Measurements from ENCODE around the gene TLK2. TPM values are rescaled to one million over a fixed set of nuclear protein-coding genes. Genes with fewer than 3 reads are reported as not detected.
"Not testable (repeated sequence)": the region's sequence is repeated elsewhere in the genome, so short reads cannot be mapped to it uniquely, and the experiment has no call there.

The TLK2 gene
- polyA plus RNA-seq, 4 donors: 58.8 to 72.6 (median 68.8) TPM

GRCh38 chr17:62479639-62480258, 1.1 kb downstream of the TLK2 start:
- peak in 1 of 4 donors; percentile 8 for DNase-seq (ENCODE audit: low read depth in 4 of 4, low spot score in 3 of 4)

DNA sequence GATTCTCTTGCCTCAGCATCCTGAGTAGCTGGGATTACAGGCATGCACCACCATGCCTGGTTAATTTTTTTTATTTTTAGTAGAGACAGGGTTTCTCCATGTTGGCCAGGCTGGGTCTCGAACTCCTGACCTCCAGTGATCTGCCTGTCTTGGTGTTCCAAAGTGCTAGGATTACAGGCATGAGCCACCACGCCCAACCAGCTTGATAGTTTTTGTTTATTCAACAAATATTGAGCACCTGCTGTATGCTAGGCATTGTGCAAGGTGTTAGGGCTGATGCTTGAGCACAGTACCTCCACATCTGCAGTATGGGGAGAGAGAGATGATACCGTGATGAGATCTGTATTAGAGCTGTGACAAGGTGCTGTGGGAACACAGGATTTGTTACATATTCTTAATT, 3.9 kb downstream of the TLK2 start:
- DNase-seq (ENCODE audit: low read depth in 4 of 4, low spot score in 3 of 4): not testable (repeated sequence)

DNA sequence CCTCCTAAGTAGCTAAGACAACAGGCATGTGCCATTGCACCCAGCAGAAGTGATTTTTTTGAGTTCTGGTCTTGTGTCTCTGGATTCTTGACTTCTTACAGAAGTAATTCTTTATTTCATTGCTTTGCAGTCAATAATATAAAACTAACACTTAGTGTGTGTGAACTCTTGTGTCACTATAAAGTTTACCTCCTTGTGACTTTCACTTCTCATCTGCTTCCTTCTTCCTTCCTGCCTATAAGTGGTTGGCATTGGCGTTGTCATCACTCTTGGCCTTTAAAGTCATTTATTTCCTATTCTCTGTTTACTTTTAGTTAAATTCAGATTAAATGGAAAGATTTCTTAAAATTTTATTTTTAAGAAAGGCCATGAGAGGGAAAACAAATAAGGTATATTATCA, 12.4 kb downstream of the TLK2 start:
- not testable (repeated sequence) for DNase-seq (ENCODE audit: low read depth in 4 of 4, low spot score in 3 of 4)

DNA sequence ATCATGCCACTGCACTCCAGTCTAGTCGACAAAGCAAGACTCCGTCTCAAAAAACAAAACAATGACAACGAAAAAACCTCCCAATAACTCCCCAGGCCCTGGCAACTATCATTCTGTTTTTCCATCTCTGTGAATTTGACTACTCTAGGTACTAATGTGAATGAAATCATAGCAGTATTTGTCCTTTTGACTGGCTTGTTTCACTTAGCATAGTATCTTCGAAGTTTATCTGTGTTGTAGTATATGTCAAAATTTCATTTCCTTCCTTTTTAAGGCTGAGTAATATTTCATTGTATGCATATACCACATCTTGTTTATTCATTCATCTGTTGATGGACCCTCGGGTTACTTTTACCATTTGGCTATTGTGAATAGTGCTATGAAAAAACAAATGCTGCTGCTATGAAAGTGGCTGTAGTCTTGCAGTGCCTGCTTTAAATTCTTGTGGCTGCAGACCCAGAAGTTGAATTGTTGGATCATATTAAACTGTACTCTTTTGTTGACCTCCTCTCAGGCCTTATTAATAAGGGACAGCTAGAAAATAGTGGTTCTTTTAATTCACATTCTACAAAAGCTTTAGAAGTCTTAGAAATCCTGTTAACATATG, 14.5 kb downstream of the TLK2 start:
- not testable (repeated sequence) for DNase-seq (ENCODE audit: low read depth in 4 of 4, low spot score in 3 of 4)

- DNase-seq (ENCODE audit: low read depth in 4 of 4, low spot score in 3 of 4): not testable (repeated sequence)
Measured at GRCh38 chr17:62494073-62494472, 15.4 kb downstream of the TLK2 start.

DNA sequence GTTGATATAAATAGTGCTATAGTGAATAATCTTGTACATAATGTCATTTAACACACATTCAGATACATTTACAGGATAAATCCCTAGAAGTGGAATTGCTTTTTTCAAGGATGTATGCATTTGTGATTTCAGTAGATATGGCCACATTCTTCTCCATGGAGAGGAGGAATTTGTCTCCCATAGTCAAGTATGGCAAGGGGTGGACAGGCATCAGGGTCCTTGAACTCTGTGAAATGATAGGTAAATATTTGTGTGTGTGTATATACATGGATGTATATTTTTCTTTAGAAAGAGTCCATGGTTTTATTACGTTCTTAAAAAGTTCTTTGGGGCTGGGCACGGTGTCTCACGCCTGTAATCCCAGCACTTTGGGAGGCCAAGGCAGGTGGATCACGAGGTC, 17.7 kb downstream of the TLK2 start:
- not testable (repeated sequence) for DNase-seq (ENCODE audit: low read depth in 4 of 4, low spot score in 3 of 4)

DNA sequence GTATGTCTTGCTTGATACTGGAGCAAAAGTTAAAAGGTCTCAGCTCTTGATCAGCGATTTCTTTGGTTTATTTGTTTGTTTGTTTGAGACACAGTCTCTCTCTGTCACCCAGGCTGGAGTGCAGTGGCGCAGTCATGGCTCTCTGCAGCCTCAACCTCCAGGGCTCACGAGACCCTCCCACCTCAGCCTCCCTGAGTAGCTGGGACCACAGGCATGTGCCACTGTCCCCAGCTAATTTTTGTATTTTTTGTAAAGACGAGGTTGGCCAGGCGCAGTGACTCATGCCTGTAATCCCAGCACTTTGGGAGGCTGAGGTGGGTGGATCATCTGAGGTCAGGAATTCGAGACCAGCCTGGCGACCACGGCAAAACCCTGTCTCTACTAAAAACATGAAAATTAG, 20.2 kb downstream of the TLK2 start:
- DNase-seq (ENCODE audit: low read depth in 4 of 4, low spot score in 3 of 4): not testable (repeated sequence)

DNA sequence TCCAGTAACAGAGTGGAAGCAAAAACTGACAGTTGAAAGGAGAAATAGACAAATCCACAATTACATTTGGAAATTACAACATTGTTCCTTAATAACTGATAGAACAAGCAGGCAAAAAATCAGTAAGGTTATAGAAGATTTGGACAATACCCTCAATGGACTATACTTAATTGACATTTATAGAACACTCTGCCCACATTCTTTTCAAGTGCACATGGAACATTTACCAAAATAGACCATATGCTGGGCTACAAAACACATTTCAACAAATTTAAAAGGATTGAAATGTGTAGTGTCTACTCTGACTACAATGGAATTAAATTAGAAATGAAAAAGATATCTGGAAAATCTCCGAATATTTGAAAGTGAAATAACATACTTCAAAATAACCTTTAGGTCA, 21.8 kb downstream of the TLK2 start:
- DNase-seq (ENCODE audit: low read depth in 4 of 4, low spot score in 3 of 4): not testable (repeated sequence)

DNA sequence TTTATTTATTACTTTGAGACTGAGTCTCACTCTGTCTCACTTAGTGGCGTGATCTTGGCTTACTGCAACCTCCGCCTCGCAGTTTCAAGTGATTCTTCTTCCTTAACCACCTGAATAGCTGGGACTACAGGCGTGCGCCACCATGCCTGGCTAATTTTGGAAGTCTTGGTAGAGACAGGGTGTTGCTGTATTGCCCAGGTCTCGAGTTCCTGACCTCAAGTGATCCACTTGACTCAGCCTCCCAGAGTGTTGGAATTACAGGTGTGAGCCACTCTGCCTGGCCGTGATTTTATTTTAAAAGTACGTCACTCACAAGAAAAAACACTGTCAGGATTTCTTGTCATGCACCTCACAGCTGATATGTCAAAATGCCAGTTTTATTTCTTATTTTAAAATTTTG, 26.2 kb downstream of the TLK2 start:
- DNase-seq (ENCODE audit: low read depth in 4 of 4, low spot score in 3 of 4): not testable (repeated sequence)

DNA sequence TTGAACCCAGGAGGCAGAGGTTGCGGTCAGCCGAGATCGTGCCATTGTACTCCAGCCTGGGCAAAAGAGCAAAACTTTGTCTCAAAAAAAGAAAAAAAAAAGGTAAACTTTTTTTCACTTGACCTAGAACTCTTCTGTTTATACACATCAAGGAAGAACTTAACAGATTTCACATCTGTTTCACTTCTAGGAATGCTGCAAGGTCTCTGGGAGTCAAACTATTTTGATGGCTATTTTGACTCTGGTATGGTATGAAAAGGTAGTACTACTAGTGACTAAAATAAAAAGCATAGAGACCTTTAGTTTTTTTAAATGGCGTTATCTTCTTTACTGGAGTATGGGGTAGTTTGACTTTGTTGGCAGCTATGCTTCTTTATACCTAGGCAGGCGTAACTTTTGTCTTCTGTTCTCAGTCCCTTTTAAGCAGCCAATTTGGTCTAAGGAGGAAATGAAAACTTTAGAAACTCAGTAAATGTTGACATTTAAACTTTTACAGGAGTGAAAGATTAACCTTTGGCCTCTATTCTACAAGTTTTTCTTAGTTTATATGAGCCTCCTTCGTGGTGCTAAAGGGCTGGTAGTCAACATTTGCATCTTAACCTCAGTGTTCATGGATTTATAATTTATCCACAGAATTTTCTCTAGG, 28.7 kb downstream of the TLK2 start:
- DNase-seq (ENCODE audit: low read depth in 4 of 4, low spot score in 3 of 4): not testable (repeated sequence)

- not testable (repeated sequence) for DNase-seq (ENCODE audit: low read depth in 4 of 4, low spot score in 3 of 4)
Measured at GRCh38 chr17:62510247-62510819, 31.7 kb downstream of the TLK2 start.

GRCh38 chr17:62511014-62511413, 32.4 kb downstream of the TLK2 start:
- not testable (repeated sequence) for DNase-seq (ENCODE audit: low read depth in 4 of 4, low spot score in 3 of 4)

GRCh38 chr17:62516376-62516775, 37.8 kb downstream of the TLK2 start:
- not testable (repeated sequence) for DNase-seq (ENCODE audit: low read depth in 4 of 4, low spot score in 3 of 4)

GRCh38 chr17:62521295-62521694, 42.7 kb downstream of the TLK2 start:
- not testable (repeated sequence) for DNase-seq (ENCODE audit: low read depth in 4 of 4, low spot score in 3 of 4)

DNA sequence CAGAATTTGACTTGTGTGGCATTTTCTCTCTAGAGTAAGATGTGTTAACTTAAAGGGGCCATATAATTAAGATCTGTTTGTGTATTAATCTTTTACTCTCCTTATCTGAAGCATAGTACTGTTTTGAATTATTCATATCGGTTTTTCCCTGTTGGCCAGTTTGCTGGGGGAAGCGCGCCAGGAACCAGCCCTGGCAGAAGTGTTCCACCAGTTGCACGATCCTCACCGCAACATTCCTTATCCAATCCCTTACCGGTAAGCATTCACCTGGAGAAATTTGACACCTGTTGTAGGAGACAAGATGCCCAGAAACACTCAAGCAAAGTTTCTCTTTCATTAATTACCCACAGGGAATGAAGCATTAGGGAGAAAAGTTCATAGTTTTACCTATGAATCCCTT, 45.5 kb downstream of the TLK2 start:
- not testable (repeated sequence) for DNase-seq (ENCODE audit: low read depth in 4 of 4, low spot score in 3 of 4)

DNA sequence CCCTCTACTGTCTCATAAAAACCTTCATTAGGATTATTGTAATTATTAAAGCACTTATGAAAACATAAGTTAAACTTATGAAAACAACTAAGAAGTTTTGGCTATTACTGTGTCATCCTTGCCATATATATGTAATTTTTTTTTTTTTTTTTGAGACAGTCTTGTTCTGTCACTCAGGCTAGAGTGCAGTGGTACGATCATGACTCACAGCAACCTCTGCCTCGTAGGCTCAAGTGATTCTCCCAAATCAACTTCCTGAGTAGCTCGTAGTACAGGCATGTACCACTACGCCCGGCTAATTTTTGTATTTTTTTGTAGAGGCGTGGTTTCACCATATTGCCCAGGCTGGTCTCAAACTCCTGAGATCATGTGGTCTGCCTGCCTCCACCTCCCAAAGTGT, 46.7 kb downstream of the TLK2 start:
- not testable (repeated sequence) for DNase-seq (ENCODE audit: low read depth in 4 of 4, low spot score in 3 of 4)

DNA sequence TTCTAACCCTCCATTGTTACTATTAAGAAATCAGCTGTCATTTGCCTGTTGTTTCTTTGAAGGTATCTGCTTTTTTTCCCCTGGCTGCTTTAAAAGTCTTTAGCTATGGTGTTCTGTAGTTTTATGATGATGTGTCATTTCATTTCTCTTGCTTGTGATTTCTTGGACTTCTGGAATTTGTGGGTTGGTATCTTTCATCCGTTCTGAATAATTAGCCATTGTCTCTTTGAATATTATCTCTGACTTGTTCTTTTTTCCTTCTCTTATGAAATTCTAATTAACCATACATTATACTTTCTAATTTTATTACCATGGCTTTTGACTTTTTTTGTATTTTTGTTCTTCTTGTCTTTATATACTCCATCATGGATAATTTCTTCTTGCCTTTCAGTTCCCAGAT, 52.3 kb downstream of the TLK2 start:
- DNase-seq (ENCODE audit: low read depth in 4 of 4, low spot score in 3 of 4): not testable (repeated sequence)

DNA sequence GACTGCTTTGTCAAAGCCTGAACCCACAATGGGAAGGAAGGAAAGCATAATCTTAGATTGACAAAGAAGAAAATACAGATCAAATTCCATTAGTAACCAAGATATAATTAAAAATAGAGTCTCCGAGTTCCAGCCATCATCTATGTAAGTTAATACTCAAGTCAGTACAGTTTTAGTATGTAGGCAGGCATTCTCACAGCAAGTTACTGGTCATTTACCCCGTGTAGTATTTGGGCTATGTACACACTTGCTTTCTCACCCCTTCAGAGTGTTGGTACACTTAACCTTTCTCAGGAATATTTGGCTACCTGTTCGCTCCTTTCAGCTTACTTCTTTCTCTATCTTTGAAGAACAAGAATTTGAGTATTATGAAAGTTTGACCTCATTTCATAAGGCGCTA, 57.9 kb downstream of the TLK2 start:
- DNase-seq (ENCODE audit: low read depth in 4 of 4, low spot score in 3 of 4): not testable (repeated sequence)

GRCh38 chr17:62541073-62541472, 62.4 kb downstream of the TLK2 start:
- DNase-seq (ENCODE audit: low read depth in 4 of 4, low spot score in 3 of 4): not testable (repeated sequence)

- not testable (repeated sequence) for DNase-seq (ENCODE audit: low read depth in 4 of 4, low spot score in 3 of 4)
Measured at GRCh38 chr17:62543278-62543775, 64.7 kb downstream of the TLK2 start.

GRCh38 chr17:62546066-62546465, 67.4 kb downstream of the TLK2 start:
- not testable (repeated sequence) for DNase-seq (ENCODE audit: low read depth in 4 of 4, low spot score in 3 of 4)
